T-helper 2 cell treated with Interferon-gamma antibody and Interleukin-4, amounts not matched to agents 100 ng/mL and 5 ng/mL, for 36 hours (primary cell): Measurements from ENCODE around the gene SLC6A12. TPM values are rescaled to one million over a fixed set of nuclear protein-coding genes. Genes with fewer than 3 reads are reported as not detected.
"Not testable (repeated sequence)": the region's sequence is repeated elsewhere in the genome, so short reads cannot be mapped to it uniquely, and the experiment has no call there.

ENCODE experiments used
- intact Hi-C: fragments of 100-400 bp; cut with micrococcal nuclease; formaldehyde crosslinking; loops from one replicate; pipeline ENCODE4 v1.15.1; 2023
- total RNA-seq: library from RNA; stranded (reverse); gene quantifications from 2 replicates; pipeline ENCODE4 v1.2.3, GENCODE V29; 2022

SLC6A12 gene
- total RNA-seq, 1 donor from 2014 or later = not detected

GRCh38 chr12:197911-198695, 15.9 kb downstream of the SLC6A12 start:
- intact Hi-C loops = no loop called here

GRCh38 chr12:197347-197746, 16.6 kb downstream of the SLC6A12 start:
- intact Hi-C loops = no loop called here

GRCh38 chr12:196436-196835, 17.5 kb downstream of the SLC6A12 start:
- intact Hi-C loops = no loop called here

- intact Hi-C loops = no loop called here
These were observed 18.0 kb downstream of the SLC6A12 start for GRCh38 chr12:195951-196350.

GRCh38 chr12:195156-195555, 18.8 kb downstream of the SLC6A12 start:
- intact Hi-C loops = no loop called here

- intact Hi-C loops = no loop called here
These were observed 19.7 kb downstream of the SLC6A12 start for GRCh38 chr12:194276-194675.

- intact Hi-C loops = no loop called here
These were observed 20.7 kb downstream of the SLC6A12 start for GRCh38 chr12:193261-193660.

GRCh38 chr12:191541-191940, 22.4 kb downstream of the SLC6A12 start:
- intact Hi-C loops = no loop called here

- intact Hi-C loops = no loop called here
These were observed 23.1 kb downstream of the SLC6A12 start for GRCh38 chr12:190881-191280.

GRCh38 chr12:189622-189962, 24.4 kb downstream of the SLC6A12 start:
- intact Hi-C loops = no loop called here

- intact Hi-C loops = no loop called here
These were observed 24.9 kb downstream of the SLC6A12 start for GRCh38 chr12:188910-189621.

- intact Hi-C loops = not testable (repeated sequence)
These were observed 25.7 kb downstream of the SLC6A12 start for GRCh38 chr12:187986-188909.

- intact Hi-C loops = no loop called here
These were observed 27.8 kb downstream of the SLC6A12 start for GRCh38 chr12:186006-186625.

- intact Hi-C loops = no loop called here
These were observed 28.4 kb downstream of the SLC6A12 start for GRCh38 chr12:185576-185955.

GRCh38 chr12:184811-185575, 29.0 kb downstream of the SLC6A12 start:
- intact Hi-C loops = no loop called here

GRCh38 chr12:182381-182892, 31.5 kb downstream of the SLC6A12 start:
- intact Hi-C loops = no loop called here

- intact Hi-C loops = no loop called here
These were observed 32.0 kb downstream of the SLC6A12 start for GRCh38 chr12:181921-182320.

- intact Hi-C loops = no loop called here
These were observed 33.5 kb downstream of the SLC6A12 start for GRCh38 chr12:180445-180844.

- intact Hi-C loops = no loop called here
These were observed 34.1 kb downstream of the SLC6A12 start for GRCh38 chr12:179885-180284.

GRCh38 chr12:179131-179884, 34.6 kb downstream of the SLC6A12 start:
- intact Hi-C loops = no loop called here
